Caco-2 (cell line): ENCODE results near the gene CNP. TPM values are rescaled to one million over a fixed set of nuclear protein-coding genes. Genes with fewer than 3 reads are reported as not detected.

Source experiments
- BruUV-seq: library from RNA; stranded (reverse); fragments of 400-500 nt; replicated peaks from 2 replicates; lab custom pipeline; 2021; lab: Mats Ljungman, UMichigan
- CTCF ChIA-PET: fragments of 300-600 bp; sonication (Branson Sonifier 250); formaldehyde crosslinking; loops from one replicate; lab custom pipeline; 2022; ENCODE audit warnings: antibody characterized with exemption; lab: Charles Lee
- POLR2A ChIA-PET: fragments of 300-600 bp; sonication (Branson Sonifier 250); formaldehyde crosslinking; loops from one replicate; lab custom pipeline; 2022; ENCODE audit warnings: antibody characterized with exemption; lab: Charles Lee
- DNase-seq, 2 experiments: peaks; one replicate each; pipeline versions ENCODE4 v3.0.0 to v3.0.0-alpha.2; 2020 to 2022
- H3K27me3 ChIP-seq: replicated peaks from 2 replicates; pipeline ENCODE4 v1.6.0; 2011; ENCODE audit warnings: low read length; ENCODE audit not compliant: control insufficient read depth, insufficient read depth
- H3K36me3 ChIP-seq: 2 replicates; pipeline ENCODE4 v1.5.1; 2011; ENCODE audit warnings: low read length; ENCODE audit not compliant: control insufficient read depth, insufficient read depth
- H3K4me1 ChIP-seq: fragments of 250-450 bp; sonication (Bioruptor Pico); 2 replicates; pipeline ENCODE4 v1.5.1; 2020; ENCODE audit warnings: mild to moderate bottlenecking
- H3K4me3 ChIP-seq: 2 replicates; pipeline ENCODE4 v1.5.1; 2011; ENCODE audit warnings: low read depth, mild to moderate bottlenecking, control low read depth, low read length
- H3K9me3 ChIP-seq: fragments of 250-450 bp; sonication (Bioruptor Pico); 2 replicates; pipeline ENCODE4 v1.5.1; 2020; ENCODE audit warnings: mild to moderate bottlenecking, moderate library complexity
- H3K27ac Mint-ChIP-seq: one replicate; pipeline ENCODE4 v1.8.0; 2022; ENCODE audit warnings: mixed read lengths; ENCODE audit not compliant: unreplicated experiment
- H3K27me3 Mint-ChIP-seq: one replicate; pipeline ENCODE4 v1.8.0; 2022; ENCODE audit warnings: mixed read lengths; ENCODE audit not compliant: insufficient read depth, unreplicated experiment
- H3K36me3 Mint-ChIP-seq: one replicate; pipeline ENCODE4 v1.8.0; 2022; ENCODE audit warnings: mild to moderate bottlenecking, mixed read lengths; ENCODE audit not compliant: insufficient read depth, unreplicated experiment
- H3K4me1 Mint-ChIP-seq: one replicate; pipeline ENCODE4 v1.8.0; 2022; ENCODE audit warnings: low read depth, mixed read lengths; ENCODE audit not compliant: unreplicated experiment
- H3K4me3 Mint-ChIP-seq: one replicate; pipeline ENCODE4 v1.8.0; 2022; ENCODE audit warnings: mild to moderate bottlenecking, moderate library complexity, mixed read lengths; ENCODE audit not compliant: unreplicated experiment
- H3K9me3 Mint-ChIP-seq: one replicate; pipeline ENCODE4 v1.8.0; 2022; ENCODE audit warnings: mixed read lengths; ENCODE audit not compliant: unreplicated experiment
- intact Hi-C: fragments of 100-400 bp; cut with micrococcal nuclease; formaldehyde crosslinking; loops from one replicate; pipeline ENCODE4 v1.10.0; 2022; ENCODE audit not compliant: unreplicated experiment
- total RNA-seq: library from RNA; stranded (reverse); gene quantifications from 2 replicates; pipeline ENCODE4 v1.2.3, GENCODE V29; 2022
- TF ChIP-seq, protein P1 (sequence below), 2 experiments: fragments of 200-600 bp in 1 of 2; IDR thresholded peaks; 1 replicate in 1 of 2; 2 replicates in 1 of 2; pipeline versions ENCODE4 v1.5.1 to v1.8.0; 2011 to 2022; ENCODE audit warnings: antibody characterized with exemption in 1 of 2, control low read depth in 1 of 2, inconsistent platforms in 1 of 2, low read depth in 1 of 2, low read length in 1 of 2, mild to moderate bottlenecking in 1 of 2, moderate library complexity in 1 of 2; ENCODE audit not compliant: insufficient read depth in 1 of 2, severe bottlenecking in 1 of 2, unreplicated experiment in 1 of 2

Gene CNP
- total RNA-seq, 1 experiment from 2014 or later, result 94.5 TPM

DNA sequence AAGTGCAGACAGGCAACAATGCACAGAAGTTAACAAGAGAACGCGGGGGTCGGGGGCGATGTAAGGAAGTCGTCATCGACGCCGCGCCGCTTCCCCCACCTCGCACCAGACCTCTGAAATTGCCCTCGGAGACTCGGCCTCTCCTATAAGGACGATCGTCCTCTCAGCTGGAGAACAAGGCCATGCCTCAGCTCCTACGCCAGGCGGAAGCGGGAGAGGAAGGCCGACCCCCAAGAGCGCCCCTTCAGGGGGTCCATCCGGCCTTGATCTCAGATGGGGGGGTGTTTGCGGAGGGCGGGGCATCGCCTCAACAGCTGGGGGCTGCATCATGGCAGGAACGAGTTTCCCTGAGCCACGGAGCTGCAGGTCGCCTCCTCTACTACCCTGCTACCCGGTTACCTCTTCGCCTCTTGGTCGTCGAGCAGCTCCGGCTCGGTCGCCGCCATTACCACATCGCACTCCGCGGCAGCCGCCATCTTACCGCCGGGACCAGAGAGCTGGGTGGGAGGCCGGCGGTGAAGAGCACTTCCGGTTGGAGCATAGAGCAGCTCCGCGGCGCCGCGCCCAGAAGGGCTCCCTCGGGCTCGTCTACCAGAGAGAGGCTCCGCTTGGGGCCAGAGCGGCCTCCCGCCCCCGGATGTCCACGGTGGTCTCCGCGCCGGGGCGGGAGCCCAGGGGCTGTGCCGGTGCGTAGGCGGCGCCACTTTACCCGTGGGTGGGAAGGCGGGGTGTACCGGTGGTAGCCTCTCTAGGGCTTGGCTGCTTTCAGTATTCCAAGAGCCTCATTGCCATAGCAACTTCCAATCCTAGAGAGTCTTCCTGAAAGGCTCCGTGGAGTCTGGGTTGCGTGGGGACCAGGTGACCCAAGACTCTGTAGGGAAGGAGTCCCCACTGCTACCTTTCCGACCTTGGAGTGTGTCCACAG, 50.6 kb downstream of the CNP start, which contains the start of gene DNAJC7:
TSS of gene DNAJC7 (minus strand) at position 499 of the 925 bp plus-strand sequence. CDS start at position 476, 23 bp downstream.
- H3K27me3 ChIP-seq, result no peaks in the 10 kb centered on the region
- Mint-ChIP-seq H3K9me3 (no peaks in the 10 kb centered on the region), H3K27me3 (no peaks in the 10 kb centered on the region), H3K36me3 (peaks cover 56% of the 10 kb centered on the region), H3K27ac (peak within 1 kb of the TSS; percentile 99), H3K4me3 (peak within 1 kb of the TSS; percentile 88), H3K4me1 (peaks cover 16% of the 10 kb centered on the region)
- peaks cover 15% of the 10 kb centered on the region for H3K4me1 ChIP-seq
- no peaks in the 10 kb centered on the region for H3K9me3 ChIP-seq
- TSS peak; percentile 54 for BruUV-seq
- H3K4me3 ChIP-seq, result peak within 1 kb of the TSS; percentile 95
- ChIA-PET POLR2A (interaction anchor here (0.6 to 3.5 kb wide), 10 partner anchors 14 to 1351 kb away, joined by 3 to 40 read pairs (median 5); partner anchors contain the start of genes ACLY, CNP and ODAD4), CTCF (interaction anchor here (0.5 to 1.9 kb wide), 9 partner anchors 10 to 488 kb away, joined by 3 to 10 read pairs (median 4); partner anchors contain the start of genes KAT2A and ZNF385C)
- TF ChIP-seq, protein P1, sequence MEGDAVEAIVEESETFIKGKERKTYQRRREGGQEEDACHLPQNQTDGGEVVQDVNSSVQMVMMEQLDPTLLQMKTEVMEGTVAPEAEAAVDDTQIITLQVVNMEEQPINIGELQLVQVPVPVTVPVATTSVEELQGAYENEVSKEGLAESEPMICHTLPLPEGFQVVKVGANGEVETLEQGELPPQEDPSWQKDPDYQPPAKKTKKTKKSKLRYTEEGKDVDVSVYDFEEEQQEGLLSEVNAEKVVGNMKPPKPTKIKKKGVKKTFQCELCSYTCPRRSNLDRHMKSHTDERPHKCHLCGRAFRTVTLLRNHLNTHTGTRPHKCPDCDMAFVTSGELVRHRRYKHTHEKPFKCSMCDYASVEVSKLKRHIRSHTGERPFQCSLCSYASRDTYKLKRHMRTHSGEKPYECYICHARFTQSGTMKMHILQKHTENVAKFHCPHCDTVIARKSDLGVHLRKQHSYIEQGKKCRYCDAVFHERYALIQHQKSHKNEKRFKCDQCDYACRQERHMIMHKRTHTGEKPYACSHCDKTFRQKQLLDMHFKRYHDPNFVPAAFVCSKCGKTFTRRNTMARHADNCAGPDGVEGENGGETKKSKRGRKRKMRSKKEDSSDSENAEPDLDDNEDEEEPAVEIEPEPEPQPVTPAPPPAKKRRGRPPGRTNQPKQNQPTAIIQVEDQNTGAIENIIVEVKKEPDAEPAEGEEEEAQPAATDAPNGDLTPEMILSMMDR (IDR thresholded peaks at IDR 0.05; ENCODE audit: insufficient read depth in 1 of 2, low read depth in 1 of 2, low read length in 1 of 2, severe bottlenecking in 1 of 2, unreplicated experiment in 1 of 2), result no peak
- peak; percentile 93 for DNase-seq
- intact Hi-C loops, result loop anchor here (2.0 kb wide), 2 partner anchors 14 to 50 kb away; partner anchors contain the start of gene CNP
- H3K36me3 ChIP-seq, result 0 out of 2 replicates have a peak, but pooled peaks cover 3% of the 10 kb centered on the region

DNA sequence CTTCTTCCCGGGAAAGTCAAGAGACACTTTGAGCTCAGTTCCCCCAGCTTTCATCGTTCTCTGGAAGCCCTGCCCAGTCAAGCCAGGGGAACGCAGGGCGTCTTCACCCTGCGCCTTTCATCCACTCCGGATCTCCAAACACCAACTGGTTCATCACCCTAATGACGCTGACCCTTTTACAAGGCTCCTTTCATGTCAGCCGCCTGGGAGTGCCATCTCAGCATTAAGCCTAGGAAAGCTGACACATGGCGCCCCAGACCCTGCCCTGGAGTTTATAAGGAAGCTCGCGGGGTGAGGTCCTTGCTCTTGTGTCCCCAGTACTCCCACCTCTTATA, 51.2 kb downstream of the CNP start:
- Histone ChIP-seq H3K27me3 (no peaks in the 10 kb centered on the region), H3K9me3 (no peaks in the 10 kb centered on the region), H3K4me1 (peaks cover 15% of the 10 kb centered on the region), H3K4me3 (peak overlapping the region; percentile 95), H3K36me3 (0 out of 2 replicates have a peak, but pooled peaks cover 3% of the 10 kb centered on the region)
- Mint-ChIP-seq H3K4me1 (peaks cover 16% of the 10 kb centered on the region), H3K36me3 (peaks cover 60% of the 10 kb centered on the region), H3K27me3 (no peaks in the 10 kb centered on the region), H3K4me3 (peak overlapping the region; percentile 88), H3K9me3 (no peaks in the 10 kb centered on the region), H3K27ac (peak overlapping the region; percentile 99)
- intact Hi-C loops, result loop anchor here (2.0 kb wide), 3 partner anchors 15 to 99 kb away; partner anchors contain the start of genes ACLY and CNP
- DNase-seq, result peak; percentile 64
- ChIA-PET POLR2A (interaction anchor here (0.6 to 3.5 kb wide), 11 partner anchors 15 to 1351 kb away, joined by 3 to 40 read pairs (median 5); partner anchors contain the start of genes ACLY, CNP, JUP and ODAD4), CTCF (interaction anchor here (0.5 to 1.9 kb wide), 11 partner anchors 8 to 487 kb away, joined by 3 to 10 read pairs (median 4); partner anchors contain the start of genes KAT2A, ODAD4 and ZNF385C)
- TF ChIP-seq, protein P1 (IDR thresholded peaks at IDR 0.05; ENCODE audit: insufficient read depth in 1 of 2, low read depth in 1 of 2, low read length in 1 of 2, severe bottlenecking in 1 of 2, unreplicated experiment in 1 of 2), result no peak
- TSS peak; percentile 7 for BruUV-seq

DNA sequence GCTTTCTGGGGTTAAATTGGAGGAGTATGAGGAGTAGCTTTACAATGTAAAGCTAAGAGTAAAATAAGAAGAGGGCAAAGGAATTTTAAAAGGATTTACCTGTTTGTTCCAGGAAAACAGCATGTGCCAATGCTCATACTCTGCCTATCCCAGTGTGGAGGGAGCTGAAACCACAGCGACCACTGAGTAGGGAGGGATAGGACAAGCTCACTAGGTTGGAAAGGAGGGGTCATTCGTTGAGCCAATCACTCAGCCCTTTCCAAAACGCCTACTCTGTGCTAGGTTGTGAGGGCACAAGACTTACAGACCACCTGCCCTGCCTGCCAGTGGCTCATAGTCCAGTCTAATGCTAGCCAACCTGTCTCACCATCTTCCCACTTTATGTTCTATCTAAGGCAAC, 51.7 kb downstream of the CNP start:
- Histone ChIP-seq H3K9me3 (no peaks in the 10 kb centered on the region), H3K4me3 (peak overlapping the region; percentile 95), H3K27me3 (no peaks in the 10 kb centered on the region), H3K36me3 (0 out of 2 replicates have a peak, but pooled peaks cover 3% of the 10 kb centered on the region), H3K4me1 (peaks cover 15% of the 10 kb centered on the region)
- ChIA-PET POLR2A (interaction anchor here (0.6 to 3.5 kb wide), 5 partner anchors 15 to 232 kb away, joined by 3 to 40 read pairs (median 5); partner anchors contain the start of genes ACLY, CNP and JUP), CTCF (interaction anchor here (0.6 to 1.9 kb wide), 8 partner anchors 9 to 293 kb away, joined by 3 to 6 read pairs (median 4); partner anchors contain the start of genes ODAD4 and ZNF385C)
- Mint-ChIP-seq H3K36me3 (peaks cover 61% of the 10 kb centered on the region), H3K27me3 (no peaks in the 10 kb centered on the region), H3K4me1 (peaks cover 18% of the 10 kb centered on the region), H3K27ac (peak overlapping the region; percentile 99), H3K4me3 (peak overlapping the region; percentile 88), H3K9me3 (no peaks in the 10 kb centered on the region)
- no TSS peak for BruUV-seq
- intact Hi-C loops, result loop anchor here (2.0 kb wide), 1 partner anchor 100 kb away; the partner anchor contains the start of gene ACLY
- TF ChIP-seq, protein P1 (IDR thresholded peaks at IDR 0.05; ENCODE audit: insufficient read depth in 1 of 2, low read depth in 1 of 2, low read length in 1 of 2, severe bottlenecking in 1 of 2, unreplicated experiment in 1 of 2), result no peak
- DNase-seq, result no peak
